ENCODE data around the gene PRSS12.

DNA sequence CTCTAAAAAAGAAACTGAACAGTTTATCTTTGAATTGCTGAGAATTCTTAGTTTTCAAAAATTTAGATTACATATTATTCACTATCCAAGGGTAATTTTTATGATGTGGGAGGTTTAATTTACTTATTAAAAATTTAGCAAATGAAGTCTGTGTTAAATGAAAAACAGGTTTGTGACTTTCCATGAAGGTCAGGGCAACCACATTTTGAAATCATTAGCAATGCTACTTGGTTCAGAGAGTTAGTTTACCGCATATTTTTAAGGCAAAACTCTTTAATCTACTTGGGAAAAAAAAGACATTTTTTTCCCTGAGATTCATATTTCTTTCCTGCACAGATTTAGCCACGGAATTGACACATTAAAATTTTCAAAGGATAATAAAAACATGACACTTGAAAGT is 37.3 kb upstream of the PRSS12 start:
- no peak for TF ChIP-seq CTCF (IDR thresholded peaks at IDR 0.05; ENCODE audit: low read depth, low read length)
- no peak for TF ChIP-seq EZH2phosphoT487 (IDR thresholded peaks at IDR 0.05; ENCODE audit: low read depth)
